GM21528 (cell line): ENCODE data around the gene TXNRD3.
"Not testable (repeated sequence)": the region's sequence is repeated elsewhere in the genome, so short reads cannot be mapped to it uniquely, and the experiment has no call there.

Experiments
- ATAC-seq: cut with Tn5 transposase; IDR thresholded peaks from one replicate; pipeline ENCODE4 v1.9.1; 2021; ENCODE audit warnings: mild to moderate bottlenecking, moderate library complexity; ENCODE audit not compliant: unreplicated experiment, low FRiP score

TXNRD3 gene

GRCh38 chr3:126655887-126656286 is 963 bp upstream of the TXNRD3 start:
- ATAC-seq: no peak

- ATAC-seq: no peak
These were observed 5.3 kb downstream of the TXNRD3 start for GRCh38 chr3:126649556-126650092.

GRCh38 chr3:126646674-126647073 is 8.2 kb downstream of the TXNRD3 start:
- ATAC-seq: no peak

- no peak for ATAC-seq
These were observed 10.3 kb downstream of the TXNRD3 start for GRCh38 chr3:126644615-126645014.

- no peak for ATAC-seq
These were observed 16.1 kb downstream of the TXNRD3 start for GRCh38 chr3:126638790-126639189.

GRCh38 chr3:126636436-126636835 is 18.5 kb downstream of the TXNRD3 start:
- no peak for ATAC-seq

- ATAC-seq: no peak
These were observed 20.1 kb downstream of the TXNRD3 start for GRCh38 chr3:126634803-126635202.

GRCh38 chr3:126630020-126630419 is 24.9 kb downstream of the TXNRD3 start:
- ATAC-seq: no peak

GRCh38 chr3:126625735-126626134 is 29.2 kb downstream of the TXNRD3 start:
- not testable (repeated sequence) for ATAC-seq

- no peak for ATAC-seq
These were observed 32.2 kb downstream of the TXNRD3 start for GRCh38 chr3:126622694-126623093.

GRCh38 chr3:126621627-126622345 is 33.1 kb downstream of the TXNRD3 start:
- no peak for ATAC-seq

GRCh38 chr3:126621171-126621570 is 33.8 kb downstream of the TXNRD3 start:
- ATAC-seq: no peak

- no peak for ATAC-seq
These were observed 34.2 kb downstream of the TXNRD3 start for GRCh38 chr3:126620738-126621137.

GRCh38 chr3:126618760-126619159 is 36.2 kb downstream of the TXNRD3 start:
- no peak for ATAC-seq

- no peak for ATAC-seq
These were observed 36.9 kb downstream of the TXNRD3 start for GRCh38 chr3:126618021-126618420.

GRCh38 chr3:126617571-126617970 is 37.4 kb downstream of the TXNRD3 start:
- no peak for ATAC-seq

GRCh38 chr3:126616931-126617330 is 38.0 kb downstream of the TXNRD3 start:
- ATAC-seq: no peak

GRCh38 chr3:126613479-126614188 is 41.3 kb downstream of the TXNRD3 start:
- no peak for ATAC-seq

- no peak for ATAC-seq
These were observed 42.3 kb downstream of the TXNRD3 start for GRCh38 chr3:126612479-126613205.

GRCh38 chr3:126609909-126610308 is 45.0 kb downstream of the TXNRD3 start:
- no peak for ATAC-seq
